HG02798 (cell line): Measurements from ENCODE around the gene MRPL58.
"Not testable (repeated sequence)": the region's sequence is repeated elsewhere in the genome, so short reads cannot be mapped to it uniquely, and the experiment has no call there.

Source experiments
- ATAC-seq: cut with Tn5 transposase; IDR thresholded peaks from one replicate; pipeline ENCODE4 v1.9.1; 2021; ENCODE audit warnings: mild to moderate bottlenecking; ENCODE audit not compliant: unreplicated experiment, poor library complexity

The MRPL58 gene

DNA sequence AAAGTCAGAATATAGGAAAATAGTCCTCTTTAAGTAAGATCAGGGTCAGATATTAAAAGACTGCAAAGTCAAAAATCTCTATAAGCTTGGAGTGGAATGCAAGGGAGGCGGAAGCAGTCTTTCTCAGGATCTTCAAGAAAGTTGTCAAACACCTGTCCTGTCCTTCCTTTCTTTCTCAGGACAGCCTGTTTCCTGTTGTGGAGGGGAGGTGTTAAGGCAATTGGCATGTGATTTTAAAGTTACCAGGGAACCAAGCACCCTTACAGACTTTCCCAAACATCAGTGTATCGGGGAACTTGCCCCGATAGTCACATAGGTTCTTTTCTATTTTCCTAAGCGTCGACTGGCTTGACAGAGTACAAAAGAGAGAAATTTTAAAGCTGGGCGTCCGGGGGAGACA lies 32.2 kb downstream of the MRPL58 start:
- ATAC-seq, result no peak

DNA sequence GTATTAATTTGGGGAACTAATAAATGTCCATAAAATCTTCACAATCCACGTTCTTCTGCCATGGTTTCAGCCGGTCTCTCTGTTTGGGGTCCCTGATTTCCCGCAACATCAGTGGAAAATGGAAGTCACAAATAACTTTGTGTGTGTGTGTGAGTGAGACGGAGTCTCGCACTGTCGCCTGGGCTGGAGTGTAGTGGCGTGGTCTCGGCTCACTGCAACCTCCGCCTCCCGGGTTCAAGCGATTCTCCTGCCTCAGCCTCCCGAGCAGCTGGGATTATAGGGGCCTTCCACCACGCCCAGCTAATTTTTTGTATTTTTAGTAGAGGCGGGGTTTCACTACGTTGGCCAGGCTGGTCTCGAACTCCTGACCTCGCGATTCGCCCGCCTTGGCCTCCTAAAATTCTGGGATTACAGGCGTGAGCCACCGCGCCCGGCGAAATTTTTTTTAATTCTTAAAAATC lies 33.5 kb downstream of the MRPL58 start:
- ATAC-seq, result not testable (repeated sequence)

DNA sequence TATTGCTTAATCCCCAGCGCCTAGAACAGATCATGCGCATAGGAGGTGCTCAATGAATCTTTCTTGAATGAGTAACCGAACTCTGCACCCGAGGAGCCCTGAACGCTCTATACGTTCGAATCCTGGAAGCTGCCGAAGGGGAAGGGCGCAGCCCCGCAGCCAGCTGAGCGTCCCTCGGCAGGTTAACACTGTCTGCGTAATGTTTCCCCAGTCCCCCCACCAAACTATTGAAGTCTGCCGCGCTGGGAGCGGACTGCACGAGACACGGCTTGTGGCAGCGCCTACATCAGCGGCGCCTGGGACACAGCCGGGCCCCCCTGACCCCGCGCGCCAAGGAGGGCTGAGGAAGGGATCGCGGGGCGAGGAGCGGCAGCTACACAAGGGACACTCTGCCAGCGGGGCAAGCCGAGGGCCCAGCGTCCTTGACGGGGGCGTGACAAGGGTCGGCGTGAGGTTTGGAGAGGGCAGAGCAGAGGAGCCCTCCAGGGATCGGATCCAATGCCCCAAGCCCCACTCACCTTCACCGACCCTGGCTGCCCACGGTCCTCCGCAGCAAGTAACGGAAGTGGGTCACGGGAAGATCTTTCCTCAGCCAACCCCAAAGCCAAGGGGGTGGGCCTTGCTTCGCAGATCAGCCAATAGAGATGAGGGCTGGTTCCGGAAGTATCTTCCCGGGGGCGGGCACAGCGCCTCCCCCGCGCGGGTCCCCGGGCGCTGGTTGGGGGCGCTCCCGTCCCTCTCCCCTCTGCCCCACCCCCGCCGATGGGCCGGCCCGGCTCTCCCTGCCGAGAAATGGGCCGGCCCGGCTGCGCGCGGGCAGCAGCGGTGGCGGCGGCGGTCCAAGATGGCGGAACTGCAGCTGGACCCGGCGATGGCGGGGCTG lies 34.2 kb downstream of the MRPL58 start, which contains the start of the genes ATP5PD and KCTD2:
ATP5PD (minus strand) TSS at position 563 of the 883 bp plus-strand sequence. CDS start 4,319 bp downstream, outside the sequence.
KCTD2 (plus strand) TSS at position 819 of the 883 bp plus-strand sequence; CDS start at position 845, 26 bp downstream.
- peak; percentile 97 for ATAC-seq

DNA sequence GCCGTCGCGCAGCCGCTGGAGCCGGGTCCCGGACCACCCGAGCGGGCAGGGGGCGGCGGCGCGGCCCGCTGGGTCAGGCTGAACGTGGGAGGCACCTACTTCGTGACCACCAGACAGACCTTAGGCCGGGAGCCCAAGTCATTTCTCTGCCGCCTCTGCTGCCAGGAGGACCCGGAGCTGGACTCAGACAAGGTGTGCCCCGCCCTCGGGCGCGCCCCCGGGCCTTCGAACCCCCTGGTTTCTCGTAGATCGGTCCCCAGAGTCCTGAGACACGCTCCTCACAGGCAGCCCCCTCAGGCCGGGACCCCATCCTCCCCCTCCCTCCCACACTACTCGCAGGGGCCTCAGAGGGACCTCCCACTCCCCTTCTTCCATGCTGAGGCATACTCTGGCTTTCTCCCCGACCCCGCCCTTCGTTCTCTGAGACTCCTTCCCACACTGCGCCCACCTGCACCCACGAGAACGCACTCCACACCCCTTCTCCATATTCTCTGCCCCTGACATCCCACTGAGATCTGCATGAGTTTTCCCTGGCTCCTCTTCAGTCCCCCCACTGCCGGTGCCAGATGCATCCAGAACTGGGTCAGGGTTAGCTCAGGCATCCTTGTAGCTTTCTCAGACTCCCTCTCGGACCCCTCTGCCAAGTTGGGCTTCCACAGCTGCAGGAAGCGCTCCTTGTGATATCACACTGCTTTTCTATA lies 35.1 kb downstream of the MRPL58 start:
- ATAC-seq, result no peak

DNA sequence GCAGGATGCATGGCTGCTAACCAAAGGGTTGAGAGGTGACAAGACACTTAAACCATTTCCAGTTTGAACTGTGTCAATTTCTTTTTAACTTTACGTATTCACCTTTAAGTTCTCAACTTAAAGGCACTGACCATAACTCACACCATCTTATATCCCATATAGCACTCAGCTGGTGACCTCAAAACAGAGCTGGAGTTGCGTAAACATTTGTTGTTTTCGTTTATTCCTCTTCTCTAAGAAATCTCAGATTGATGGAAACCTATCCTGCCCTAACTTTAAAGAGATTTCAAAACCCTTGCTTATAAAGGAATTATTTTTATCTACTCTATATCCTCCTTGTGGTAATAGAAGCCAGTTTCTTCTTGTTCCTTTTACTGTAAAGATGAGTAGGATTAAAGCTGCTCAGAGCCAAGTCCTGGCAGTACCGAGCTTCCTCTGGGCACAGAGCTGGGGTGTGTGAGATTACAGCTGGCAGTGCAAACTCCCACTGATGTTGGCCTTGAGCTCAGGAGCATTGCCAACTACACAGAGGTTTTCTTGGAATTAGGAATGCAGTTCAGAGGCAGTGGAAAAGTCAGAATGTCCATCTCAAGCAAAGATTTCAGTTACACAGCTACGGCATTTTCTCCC lies 35.9 kb downstream of the MRPL58 start:
- ATAC-seq, result no peak

DNA sequence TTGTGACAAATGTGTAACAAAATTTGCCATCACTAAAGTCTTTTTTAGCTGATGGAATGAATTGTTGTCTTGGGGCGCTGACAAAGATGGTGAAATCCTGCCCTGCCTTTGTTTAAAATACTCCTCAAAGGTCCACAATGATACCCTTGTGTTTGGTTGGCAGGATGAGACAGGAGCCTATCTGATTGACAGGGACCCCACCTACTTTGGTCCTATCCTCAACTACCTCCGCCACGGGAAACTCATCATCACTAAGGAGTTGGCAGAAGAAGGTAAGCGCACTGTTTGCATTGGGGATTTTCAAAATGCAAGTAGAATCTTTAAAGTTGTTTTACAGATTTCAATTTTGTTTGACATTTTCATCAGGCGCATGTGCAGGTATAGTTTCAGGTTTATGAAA lies 36.6 kb downstream of the MRPL58 start:
- ATAC-seq, result no peak

DNA sequence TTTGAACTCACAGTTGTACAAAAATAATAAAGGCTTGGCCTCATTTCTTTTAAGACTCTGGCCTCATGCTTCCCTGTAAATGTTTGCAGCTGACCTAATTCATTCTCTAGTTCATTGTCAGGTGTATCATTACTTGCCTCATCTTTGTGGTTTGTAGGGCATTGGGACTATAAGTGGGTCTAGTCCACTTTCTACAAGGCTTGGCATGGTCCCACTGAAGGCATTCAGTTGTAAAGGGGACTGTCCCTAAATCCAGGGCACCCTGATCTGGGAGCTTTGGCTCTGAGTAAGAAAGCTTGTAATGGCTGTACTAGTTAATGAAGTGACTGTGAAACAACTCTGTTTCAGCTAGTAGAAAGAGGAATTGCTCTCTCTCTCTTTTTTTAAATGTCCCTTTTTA lies 37.2 kb downstream of the MRPL58 start:
- ATAC-seq, result no peak

DNA sequence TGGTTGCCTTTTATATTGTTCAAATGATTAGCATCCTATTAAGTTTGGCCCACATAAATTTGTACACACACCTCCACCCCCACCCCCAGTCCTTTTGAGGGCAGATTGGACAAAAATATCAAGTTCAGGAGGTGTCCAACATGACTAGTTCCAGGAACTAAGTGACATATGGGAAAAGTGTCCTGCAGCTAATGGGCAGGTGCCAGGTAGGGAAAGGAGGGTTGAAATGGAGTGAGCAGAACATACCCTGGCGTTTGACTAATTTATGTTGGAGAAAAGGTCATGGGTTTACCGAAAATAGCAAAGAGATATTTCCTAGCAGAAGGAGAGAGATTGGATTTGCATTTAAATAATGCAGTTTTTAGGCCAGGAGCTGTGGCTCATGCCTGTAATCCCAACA lies 39.5 kb downstream of the MRPL58 start:
- ATAC-seq, result no peak

DNA sequence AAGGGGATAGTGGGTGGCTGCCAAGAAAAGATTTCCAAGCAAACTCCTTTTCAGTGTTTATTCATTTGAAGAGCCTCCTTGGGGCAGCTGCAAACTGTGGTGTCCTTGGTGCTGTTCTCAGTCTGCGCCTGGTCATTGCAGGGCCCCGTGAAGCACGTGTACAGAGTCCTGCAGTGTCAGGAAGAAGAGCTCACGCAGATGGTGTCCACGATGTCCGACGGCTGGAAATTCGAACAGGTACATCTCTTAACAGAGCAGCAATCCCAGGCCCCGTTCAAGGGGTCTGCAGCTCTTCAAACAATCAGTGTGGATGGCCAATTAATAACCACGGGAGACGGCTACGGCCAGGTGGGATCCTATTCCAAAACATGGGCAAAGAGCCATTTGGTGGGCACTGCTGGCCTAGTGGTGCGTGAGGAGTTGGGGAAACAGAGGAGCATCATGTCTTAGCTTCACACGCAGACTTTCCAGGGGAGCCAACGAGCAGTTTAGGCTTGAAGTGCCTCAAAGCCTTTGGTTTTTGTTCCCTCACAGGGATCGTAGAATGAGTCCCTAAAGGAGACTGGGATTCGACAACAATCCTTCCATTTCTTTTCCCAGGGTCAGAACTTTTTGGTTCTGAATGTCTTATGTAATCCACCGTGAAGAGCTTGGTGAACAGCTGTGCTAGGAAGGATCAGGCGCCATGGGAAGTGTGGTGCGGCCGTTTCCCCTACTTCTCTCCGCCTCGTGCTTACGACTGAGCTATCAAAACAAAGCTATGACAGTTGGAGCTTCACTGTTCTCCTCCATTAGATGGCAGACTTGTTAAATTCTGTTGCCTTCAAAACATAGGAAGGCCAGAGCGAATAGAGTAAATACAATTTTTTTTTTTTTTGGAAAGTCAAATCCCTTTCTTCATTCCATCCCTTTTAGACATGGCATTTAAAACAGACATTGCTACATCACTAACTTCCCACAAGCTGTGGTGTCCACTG lies 47.2 kb downstream of the MRPL58 start:
- no peak for ATAC-seq

DNA sequence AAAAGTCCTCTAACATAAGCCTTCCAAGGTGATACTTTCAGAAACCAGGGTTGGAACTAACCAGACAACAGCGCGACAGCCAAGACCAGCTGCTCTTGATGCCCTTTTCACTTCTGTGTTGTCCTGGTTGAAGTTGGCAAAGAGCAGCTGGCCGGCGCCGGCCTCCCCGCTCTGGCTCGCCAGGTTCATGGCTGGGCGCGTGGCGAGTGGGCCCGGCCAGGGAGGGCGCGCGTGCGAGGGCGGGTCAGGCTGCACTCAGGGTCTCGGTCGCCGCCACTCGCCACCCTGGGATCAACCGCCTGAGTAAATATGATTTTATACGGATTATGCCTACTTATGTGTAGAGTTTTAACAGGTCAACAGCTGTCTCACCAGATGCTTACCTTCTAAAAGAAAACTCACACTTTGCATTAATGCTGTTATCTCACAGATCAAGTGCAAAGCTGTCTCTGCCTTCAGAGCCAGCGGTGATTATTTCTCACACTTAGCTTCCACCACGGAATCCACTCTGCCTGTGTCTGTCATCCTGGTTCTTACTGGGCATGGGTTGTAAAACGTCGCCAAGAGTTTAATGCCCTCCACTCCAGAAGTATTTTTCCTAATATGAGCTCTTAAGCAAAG lies 48.1 kb downstream of the MRPL58 start:
- ATAC-seq, result no peak

DNA sequence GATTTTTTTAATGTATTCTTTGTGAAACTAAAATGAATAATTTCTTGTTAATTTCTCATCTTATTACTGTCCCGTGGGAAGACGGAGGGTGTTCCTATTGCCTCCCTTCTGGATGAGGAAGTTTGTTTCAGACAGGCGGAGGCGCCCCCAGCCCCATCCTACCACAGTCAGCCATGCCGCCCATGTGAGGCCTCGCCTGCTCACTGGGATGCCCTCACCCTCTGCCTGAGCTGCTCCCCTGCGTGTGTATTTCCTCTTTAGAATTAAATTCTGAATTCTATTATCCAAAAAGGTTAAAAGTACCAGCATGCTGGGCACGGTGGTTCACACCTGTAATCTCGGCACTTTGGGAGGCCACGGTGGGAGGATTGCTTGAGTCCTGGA lies 48.6 kb downstream of the MRPL58 start:
- ATAC-seq, result no peak

DNA sequence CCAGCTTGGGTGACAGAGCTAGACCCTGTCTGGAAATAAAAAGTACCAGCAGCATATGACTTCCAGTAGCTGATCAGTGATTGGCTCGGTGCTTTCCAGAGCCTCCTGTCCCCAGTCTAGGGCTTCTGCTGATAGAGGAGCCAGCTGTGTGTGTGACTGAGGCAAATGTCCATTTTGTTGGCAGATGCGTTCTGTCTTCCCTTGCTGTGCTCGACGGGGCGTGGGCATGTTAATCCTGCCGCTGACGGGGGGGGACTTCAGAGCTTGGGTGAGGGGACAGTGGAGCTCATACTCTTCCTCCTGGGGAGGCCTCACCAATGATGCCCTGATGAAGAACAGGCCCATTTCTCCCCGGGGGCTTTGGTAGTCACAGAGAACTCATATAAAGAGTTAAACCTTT lies 49.1 kb downstream of the MRPL58 start:
- no peak for ATAC-seq

DNA sequence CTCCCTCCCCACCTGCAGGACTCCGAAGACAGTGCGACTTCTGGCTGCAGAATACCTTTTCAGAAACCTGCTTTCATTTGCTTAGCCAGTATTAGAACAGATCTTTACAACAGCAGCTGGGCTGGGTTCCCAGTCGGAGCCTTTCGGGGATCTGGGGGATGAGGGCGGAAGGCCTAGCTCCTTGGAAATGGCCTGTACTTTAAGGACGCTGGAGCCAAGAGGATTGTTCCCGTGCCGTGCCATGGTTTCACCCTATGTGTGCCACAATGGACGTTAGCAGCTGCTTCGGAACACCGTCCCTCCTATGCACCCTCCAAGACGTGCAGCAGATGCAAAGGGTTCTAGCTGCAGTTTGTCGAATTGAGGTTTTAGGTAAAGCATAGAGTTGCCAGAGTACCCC lies 50.7 kb downstream of the MRPL58 start:
- no peak for ATAC-seq

DNA sequence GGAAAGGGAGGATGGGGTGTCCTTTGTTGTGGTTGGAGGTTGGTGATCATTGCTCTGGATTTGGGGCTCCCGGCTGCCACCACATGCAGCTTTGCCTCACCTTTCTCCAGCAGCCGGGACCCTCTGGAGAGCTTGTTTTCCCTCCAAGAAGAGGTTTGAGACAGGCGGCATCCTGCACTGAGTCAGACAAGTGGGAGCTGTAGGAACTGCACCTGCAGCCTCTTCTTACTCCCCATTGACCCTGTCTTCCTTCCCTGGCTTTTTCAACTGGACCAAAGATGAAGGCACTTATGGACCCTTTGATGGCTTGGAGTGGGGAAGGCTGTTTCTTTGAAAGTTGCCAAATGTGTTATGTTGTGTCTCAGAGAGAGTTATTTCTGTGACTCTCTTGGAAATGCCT lies 51.2 kb downstream of the MRPL58 start:
- ATAC-seq, result no peak

DNA sequence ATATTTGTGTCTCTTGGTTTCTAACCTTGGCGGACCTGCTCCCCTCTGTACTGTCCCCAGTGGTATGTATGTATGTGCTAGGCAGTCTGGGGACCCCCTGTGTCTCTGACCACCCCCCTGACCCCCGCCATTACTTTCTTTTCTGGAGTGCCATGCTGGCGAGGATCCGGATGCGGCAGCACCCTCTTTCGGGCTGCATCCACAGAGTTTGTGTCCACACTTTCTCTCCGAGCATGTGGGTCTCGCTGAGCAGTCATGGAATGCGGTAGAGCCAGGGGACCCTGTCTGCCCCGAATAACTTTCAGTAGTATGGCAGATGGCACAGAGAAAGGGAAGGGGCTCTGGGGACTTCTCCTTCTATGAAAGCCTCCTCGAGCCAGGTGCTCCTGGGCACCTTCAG lies 51.6 kb downstream of the MRPL58 start:
- no peak for ATAC-seq

DNA sequence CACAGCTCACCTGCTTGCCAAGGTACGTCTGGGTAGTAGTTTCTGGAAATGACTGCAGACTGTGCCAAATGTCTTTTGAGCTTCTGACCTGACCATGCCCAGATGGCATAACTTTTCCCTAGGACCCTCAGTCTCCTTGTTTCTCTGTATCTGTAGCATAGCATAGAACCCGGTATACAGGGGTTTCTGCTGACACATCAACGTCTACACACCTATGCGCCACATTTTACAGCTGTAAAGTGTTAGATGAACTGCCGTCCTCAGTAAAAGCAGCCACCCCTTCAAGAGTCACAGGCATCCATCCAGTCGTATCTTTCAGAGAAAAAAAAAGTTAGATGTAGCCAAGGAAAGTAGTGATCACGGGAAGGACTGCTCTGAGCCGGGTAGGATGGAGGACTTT lies 52.0 kb downstream of the MRPL58 start:
- no peak for ATAC-seq

DNA sequence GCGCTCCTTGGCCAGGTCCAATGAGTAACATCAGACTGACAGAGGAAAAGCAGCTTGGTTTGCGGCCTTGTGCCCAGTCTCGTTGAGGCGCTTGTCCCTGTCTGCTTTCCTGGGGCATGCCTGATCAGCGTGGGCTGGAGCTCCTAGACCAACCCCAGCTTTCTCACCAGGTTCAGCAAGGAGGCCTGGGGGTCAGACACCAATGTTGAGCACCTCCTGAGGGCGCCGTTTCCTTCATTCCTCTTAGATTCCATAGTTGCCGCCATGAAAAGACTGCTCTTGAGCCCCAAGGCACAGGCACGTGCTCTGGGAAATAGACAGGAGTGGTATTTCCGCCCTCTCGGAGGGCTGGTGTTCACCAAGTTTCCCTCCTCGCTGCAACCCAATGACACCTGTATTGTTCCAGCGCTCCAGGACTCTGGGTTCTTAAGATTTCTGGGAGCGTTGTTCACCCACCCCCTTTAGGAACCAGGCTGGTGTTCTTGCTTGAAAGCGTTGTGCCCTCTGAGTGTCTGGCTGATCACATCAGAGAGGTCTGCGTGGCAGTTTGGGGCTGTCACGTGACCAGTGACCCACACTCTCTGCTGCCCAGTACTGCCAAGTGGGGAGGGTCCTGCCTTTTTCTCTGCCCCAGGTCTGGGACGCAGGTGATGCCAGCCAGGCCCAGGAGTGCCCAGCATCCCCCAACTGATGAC lies 52.5 kb downstream of the MRPL58 start:
- ATAC-seq, result no peak

DNA sequence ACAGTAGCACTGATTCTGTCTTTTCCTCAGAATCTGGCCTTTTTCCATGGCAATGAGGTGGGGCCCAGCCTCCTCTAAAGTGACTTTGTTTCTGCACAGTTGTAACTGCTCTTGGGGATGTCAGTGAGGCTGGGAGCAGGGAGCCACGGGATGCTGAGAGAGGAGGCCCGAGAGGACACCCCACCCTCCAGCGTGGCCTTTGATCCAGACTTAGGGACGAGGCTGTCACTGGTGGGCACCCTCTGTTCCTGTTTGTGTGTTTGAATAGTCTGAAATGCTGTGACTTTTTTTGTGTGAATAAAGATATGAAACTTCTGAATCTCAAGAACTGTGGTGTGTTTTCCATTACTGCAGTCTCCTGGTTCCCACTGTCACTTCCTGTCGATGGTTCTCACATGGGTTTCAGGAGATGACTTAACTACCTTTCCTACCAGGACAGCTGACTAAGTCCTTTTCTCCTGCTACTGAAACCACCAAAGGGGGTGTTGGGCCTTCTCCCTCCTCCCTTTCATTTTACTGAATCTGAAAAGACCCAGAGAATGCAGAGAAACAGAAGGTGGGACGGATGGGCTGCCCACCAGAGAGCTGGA lies 53.2 kb downstream of the MRPL58 start:
- no peak for ATAC-seq
